Right lobe of liver (tissue), 4 donors: ENCODE measurements around the gene DOK1.

Source experiments
- POLR2A ChIP-seq: fragments of 450-650 bp; IDR thresholded peaks from one replicate; pipeline ENCODE4 v1.6.1; 2017; ENCODE audit warnings: antibody characterized with exemption, mild to moderate bottlenecking
- TF ChIP-seq, protein P1 (sequence below), 4 donors: fragments of 200-600 bp in 3 of 4; fragments of 450-650 bp in 1 of 4; IDR thresholded peaks; one replicate each; pipeline versions ENCODE4 v1.5.1 to v1.8.0; 2016 to 2022; ENCODE audit warnings: antibody characterized with exemption in 4 of 4, mild to moderate bottlenecking in 2 of 4
- donor health status: DM: no; HTN: no; CAD: no.
- donor health status: DM: no; HTN: no; CAD: no.
- donor health status: DM: no; HTN: yes; CAD: no.

DNA sequence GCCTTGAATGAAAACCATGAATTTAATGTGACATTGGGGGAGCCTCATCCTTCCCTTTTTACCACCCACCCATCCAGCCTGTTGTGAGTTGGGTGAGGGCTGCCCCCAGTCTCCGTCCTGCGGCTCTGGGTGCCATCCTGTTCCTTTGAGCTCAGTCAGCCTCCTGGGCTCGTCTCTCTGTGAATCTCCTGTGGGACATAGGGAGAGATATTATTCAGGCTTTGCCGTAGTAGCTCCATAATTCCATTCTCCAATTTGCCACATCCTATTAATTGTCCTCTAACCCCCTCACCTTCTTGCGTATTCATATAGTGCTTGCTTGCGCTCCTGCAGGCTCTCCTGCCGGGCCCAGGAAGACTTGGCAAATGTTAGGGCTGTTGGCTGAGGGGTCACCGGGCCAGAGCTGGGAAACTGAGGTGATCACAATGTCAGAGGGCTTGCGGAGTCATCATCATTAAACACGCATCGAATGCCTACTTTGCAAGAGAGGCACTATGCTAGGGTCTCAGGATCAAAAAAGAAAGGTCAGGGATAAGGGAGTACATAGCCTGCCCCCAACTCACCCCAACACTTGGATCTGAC is 27.8 kb upstream of the DOK1 start:
- no peak for TF ChIP-seq POLR2A
- TF ChIP-seq, protein P1, sequence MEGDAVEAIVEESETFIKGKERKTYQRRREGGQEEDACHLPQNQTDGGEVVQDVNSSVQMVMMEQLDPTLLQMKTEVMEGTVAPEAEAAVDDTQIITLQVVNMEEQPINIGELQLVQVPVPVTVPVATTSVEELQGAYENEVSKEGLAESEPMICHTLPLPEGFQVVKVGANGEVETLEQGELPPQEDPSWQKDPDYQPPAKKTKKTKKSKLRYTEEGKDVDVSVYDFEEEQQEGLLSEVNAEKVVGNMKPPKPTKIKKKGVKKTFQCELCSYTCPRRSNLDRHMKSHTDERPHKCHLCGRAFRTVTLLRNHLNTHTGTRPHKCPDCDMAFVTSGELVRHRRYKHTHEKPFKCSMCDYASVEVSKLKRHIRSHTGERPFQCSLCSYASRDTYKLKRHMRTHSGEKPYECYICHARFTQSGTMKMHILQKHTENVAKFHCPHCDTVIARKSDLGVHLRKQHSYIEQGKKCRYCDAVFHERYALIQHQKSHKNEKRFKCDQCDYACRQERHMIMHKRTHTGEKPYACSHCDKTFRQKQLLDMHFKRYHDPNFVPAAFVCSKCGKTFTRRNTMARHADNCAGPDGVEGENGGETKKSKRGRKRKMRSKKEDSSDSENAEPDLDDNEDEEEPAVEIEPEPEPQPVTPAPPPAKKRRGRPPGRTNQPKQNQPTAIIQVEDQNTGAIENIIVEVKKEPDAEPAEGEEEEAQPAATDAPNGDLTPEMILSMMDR (IDR thresholded peaks at IDR 0.05), result no peak
